NCI-H1417 treated with DMSO at 0.1 percent for 48 hours (cell line): Measurements from ENCODE around the gene TAF8.

ENCODE experiments used
- DNase-seq: peaks from one replicate; lab custom pipeline; 2025; lab: John Stamatoyannopoulos, UW

TAF8 gene

GRCh38 chr6:42059743-42060142, 9.4 kb downstream of the TAF8 start:
- DNase-seq: no peak

- DNase-seq: no peak
These were observed 15.9 kb downstream of the TAF8 start for GRCh38 chr6:42066156-42066675.

- DNase-seq: no peak
These were observed 17.8 kb downstream of the TAF8 start for GRCh38 chr6:42068173-42068572.

- DNase-seq: no peak
These were observed 18.7 kb downstream of the TAF8 start for GRCh38 chr6:42068872-42069522.

- no peak for DNase-seq
These were observed 21.7 kb downstream of the TAF8 start for GRCh38 chr6:42071881-42072583.

- no peak for DNase-seq
These were observed 23.0 kb downstream of the TAF8 start for GRCh38 chr6:42073287-42073686.

- DNase-seq: no peak
These were observed 25.0 kb downstream of the TAF8 start for GRCh38 chr6:42075159-42075838.

- no peak for DNase-seq
These were observed 28.1 kb downstream of the TAF8 start for GRCh38 chr6:42078386-42078785.

- no peak for DNase-seq
These were observed 29.7 kb downstream of the TAF8 start for GRCh38 chr6:42079941-42080464.

- DNase-seq: no peak
These were observed 33.2 kb downstream of the TAF8 start for GRCh38 chr6:42083530-42083929.

- no peak for DNase-seq
These were observed 34.6 kb downstream of the TAF8 start for GRCh38 chr6:42084889-42085288.

- no peak for DNase-seq
These were observed 36.0 kb downstream of the TAF8 start for GRCh38 chr6:42086046-42087035.

- no peak for DNase-seq
These were observed 37.8 kb downstream of the TAF8 start for GRCh38 chr6:42088101-42088591.

- no peak for DNase-seq
These were observed 40.7 kb downstream of the TAF8 start for GRCh38 chr6:42090819-42091717.

- no peak for DNase-seq
These were observed 41.3 kb downstream of the TAF8 start for GRCh38 chr6:42091718-42092023.

- DNase-seq: no peak
These were observed 43.4 kb downstream of the TAF8 start for GRCh38 chr6:42093582-42094329.

- DNase-seq: no peak
These were observed 44.8 kb downstream of the TAF8 start for GRCh38 chr6:42095094-42095493.

GRCh38 chr6:42095776-42096541, 45.6 kb downstream of the TAF8 start:
- no peak for DNase-seq
